Measurements from ENCODE around the gene CEP170B.

GRCh38 chr14:104919993-104920315, 54.9 kb downstream of the CEP170B start:
- TF ChIP-seq POLR2AphosphoS5 (IDR thresholded peaks at IDR 0.05; ENCODE audit: insufficient read depth, low read depth, low read length): no peak
- no peak for TF ChIP-seq EZH2 (IDR thresholded peaks at IDR 0.05; ENCODE audit: borderline replicate concordance, low read depth, low read length, severe bottlenecking)
- no peak for TF ChIP-seq CTCF (IDR thresholded peaks at IDR 0.05; ENCODE audit: extremely low read depth in 1 of 2, insufficient read depth in 1 of 2, low read depth in 1 of 2, low read length in 2 of 2)
- no peak for TF ChIP-seq MYC (IDR thresholded peaks at IDR 0.05; ENCODE audit: low read depth, low read length)
- TF ChIP-seq, protein P1, sequence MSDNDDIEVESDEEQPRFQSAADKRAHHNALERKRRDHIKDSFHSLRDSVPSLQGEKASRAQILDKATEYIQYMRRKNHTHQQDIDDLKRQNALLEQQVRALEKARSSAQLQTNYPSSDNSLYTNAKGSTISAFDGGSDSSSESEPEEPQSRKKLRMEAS (IDR thresholded peaks at IDR 0.05; ENCODE audit: insufficient read depth, insufficient read length): no peak
- TF ChIP-seq FOS (IDR thresholded peaks at IDR 0.05; ENCODE audit: borderline replicate concordance, insufficient read depth, low read length): no peak
- TF ChIP-seq GATA2 (IDR thresholded peaks at IDR 0.05; ENCODE audit: insufficient read depth, insufficient read length, low read depth, low read length): no peak
- TF ChIP-seq POLR2A (IDR thresholded peaks at IDR 0.05; ENCODE audit: low read depth, low read length): no peak
- TF ChIP-seq JUN (IDR thresholded peaks at IDR 0.05; ENCODE audit: borderline replicate concordance, insufficient read depth, insufficient read length, low read depth): no peak
